Ovary (tissue), 9 donors: ENCODE measurements around the gene SIM1. TPM values are rescaled to one million over a fixed set of nuclear protein-coding genes. Genes with fewer than 3 reads are reported as not detected.

Experiments
- DNase-seq, 5 donors: peaks; one replicate each; pipeline ENCODE4 v3.0.0-alpha.2; 2019 to 2020
- H3K27ac ChIP-seq, 2 donors: fragments of 200-600 bp; one replicate each; pipeline versions ENCODE4 v1.5.1 to v1.8.0; 2019 to 2022
- H3K27me3 ChIP-seq: fragments of 200-600 bp; one replicate; pipeline ENCODE4 v1.8.0; 2022
- H3K36me3 ChIP-seq: fragments of 200-600 bp; sonication (generic); one replicate; pipeline ENCODE4 v1.5.1; 2019
- H3K4me1 ChIP-seq: one replicate; pipeline ENCODE4 v1.8.1; 2013; ENCODE audit warnings: mild to moderate bottlenecking, moderate library complexity; ENCODE audit not compliant: insufficient read depth
- H3K4me3 ChIP-seq: fragments of 200-600 bp; sonication (generic); one replicate; pipeline ENCODE4 v1.5.1; 2017
- H3K9me3 ChIP-seq, 2 donors: fragments of 200-600 bp in 1 of 2; sonication (generic) in 1 of 2; one replicate each; pipeline versions ENCODE4 v1.5.1 to v1.8.1; 2013 to 2019; ENCODE audit warnings: mild to moderate bottlenecking in 1 of 2, moderate library complexity in 1 of 2
- CTCF ChIP-seq, 3 donors: fragments of 450-650 bp in 2 of 3; fragments of 200-600 bp in 1 of 3; IDR thresholded peaks; one replicate each; pipeline versions ENCODE4 v1.5.1 to v1.8.0; 2016 to 2022; ENCODE audit warnings: antibody characterized with exemption in 3 of 3, mild to moderate bottlenecking in 1 of 3
- EP300 ChIP-seq: sonication (generic); formaldehyde crosslinking; IDR thresholded peaks from one replicate; pipeline ENCODE4 v1.6.1; 2017; ENCODE audit warnings: antibody characterized with exemption
- POLR2A ChIP-seq: fragments of 450-650 bp; IDR thresholded peaks from one replicate; pipeline ENCODE4 v1.6.1; 2017; ENCODE audit warnings: antibody characterized with exemption, mild to moderate bottlenecking, moderate library complexity
- WGBS, 3 donors: extraction: QIAGEN DNeasy Blood & Tissue Kit in 1 of 3; methylation state at CpG; one replicate each; pipeline versions ENCODE4 v1.1.5 to v1.1.7; 2013 to 2017; 5-methylcytosine and 5-hydroxymethylcytosine counted together
- intact Hi-C, 4 donors: fragments of 100-400 bp; cut with DNase I; formaldehyde crosslinking; loops; one replicate each; pipeline versions ENCODE4 v1.11.0 to v1.15.1; 2022 to 2023
- polyA plus RNA-seq, 2 donors: library from polyadenylated mRNA; stranded (reverse); fragments of 200-250 nt in 1 of 2; fragments of 350-450 nt in 1 of 2; fragmentation: Illumina TruSeq in 1 of 2; extraction: RNeasy Lipid Tissue Mini Kit (QIAGEN cat#74804) in 1 of 2; gene quantifications; one replicate each; pipeline ENCODE4 v1.2.3, GENCODE V29; 2013 to 2014
- total RNA-seq, 7 donors: library from RNA; depleted of rRNA in 2 of 7; stranded (reverse); fragments of >200 nt in 2 of 7; fragmentation: NEBNext Ultra II Directional in 3 of 7; extraction: Animal tissue kit (Norgen Biotek cat#: 25700) in 3 of 7; gene quantifications; one replicate each; pipeline versions ENCODE4 v1.1.0 to v1.2.4, GENCODE V29; 2016 to 2023
- donor health status: DM: no; HTN: no; CAD: no; lungs with moderate emphysema.
- donor health status: DM: no; HTN: no; CAD: no.
- donor health status: Bipolar disorder and iron deficiency.
- donor health status: DM: yes; HTN: yes; CAD: no.
- donor health status: DM: no; HTN: no; CAD: no.
- donor health status: DM: yes; HTN: yes; CAD: no.

SIM1 gene
- total and polyA plus RNA-seq, 9 donors, result 0.12 TPM; not detected in 8

- DNase-seq, result no peak
- Histone ChIP-seq H3K9me3 (peaks cover 0 to 19% of the 10 kb centered on the region in 2 donors), H3K4me1 (no peaks in the 10 kb centered on the region), H3K36me3 (no peaks in the 10 kb centered on the region), H3K4me3 (no peak overlapping the region), H3K27ac (no peak overlapping the region), H3K27me3 (no peaks in the 10 kb centered on the region)
- 7 to 11% (median 8%) methylated on average over 35 to 36 of the region's 36 CpGs for WGBS, 3 donors
- TF ChIP-seq CTCF (IDR thresholded peaks at IDR 0.05) (no peak), POLR2A (no peak)
- intact Hi-C loops, result no loop called here
Measured at GRCh38 chr6:100453701-100454521, 10.8 kb downstream of the SIM1 start.

GRCh38 chr6:100452998-100453397 lies 11.7 kb downstream of the SIM1 start:
- Histone ChIP-seq H3K27ac (no peak overlapping the region), H3K9me3 (peaks cover 0 to 20% of the 10 kb centered on the region in 2 donors), H3K4me1 (no peaks in the 10 kb centered on the region), H3K27me3 (no peaks in the 10 kb centered on the region), H3K36me3 (no peaks in the 10 kb centered on the region), H3K4me3 (no peak overlapping the region)
- TF ChIP-seq CTCF (IDR thresholded peaks at IDR 0.05) (no peak), EP300 (no peak), POLR2A (no peak)
- intact Hi-C loops, result no loop called here
- WGBS, 3 donors, result 20 to 32% (median 22%) methylated on average over 3 of the region's 3 CpGs
- no peak for DNase-seq

DNA sequence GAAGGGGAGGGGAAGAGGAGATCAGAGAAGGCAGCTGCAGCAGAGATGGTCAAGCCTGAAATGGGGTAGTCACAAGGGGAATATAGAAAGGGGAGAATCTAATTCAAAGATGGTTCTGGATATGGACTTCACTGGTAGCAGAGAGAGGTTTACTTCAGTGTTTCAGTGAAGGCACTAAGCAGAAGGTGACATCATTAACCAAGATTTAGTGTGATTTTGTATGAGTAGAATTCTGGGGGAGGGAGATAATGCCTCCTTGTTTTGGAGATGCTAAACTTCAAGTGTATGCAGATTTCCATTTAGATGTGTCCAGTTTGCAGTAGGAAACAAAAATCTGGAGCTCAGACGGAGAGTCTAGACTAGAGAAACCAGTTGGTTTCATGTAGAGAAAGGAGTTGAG lies 13.1 kb downstream of the SIM1 start:
- TF ChIP-seq EP300 (no peak), POLR2A (no peak), CTCF (IDR thresholded peaks at IDR 0.05) (no peak)
- Histone ChIP-seq H3K9me3 (peaks cover 0 to 16% of the 10 kb centered on the region in 2 donors), H3K27me3 (no peaks in the 10 kb centered on the region), H3K4me3 (no peak overlapping the region), H3K4me1 (no peaks in the 10 kb centered on the region), H3K27ac (no peak overlapping the region), H3K36me3 (no peaks in the 10 kb centered on the region)
- DNase-seq, result no peak
- WGBS, 3 donors, result 66 to 89% (median 75%) methylated on average over 1 of the region's 1 CpG
- intact Hi-C loops, result no loop called here

DNA sequence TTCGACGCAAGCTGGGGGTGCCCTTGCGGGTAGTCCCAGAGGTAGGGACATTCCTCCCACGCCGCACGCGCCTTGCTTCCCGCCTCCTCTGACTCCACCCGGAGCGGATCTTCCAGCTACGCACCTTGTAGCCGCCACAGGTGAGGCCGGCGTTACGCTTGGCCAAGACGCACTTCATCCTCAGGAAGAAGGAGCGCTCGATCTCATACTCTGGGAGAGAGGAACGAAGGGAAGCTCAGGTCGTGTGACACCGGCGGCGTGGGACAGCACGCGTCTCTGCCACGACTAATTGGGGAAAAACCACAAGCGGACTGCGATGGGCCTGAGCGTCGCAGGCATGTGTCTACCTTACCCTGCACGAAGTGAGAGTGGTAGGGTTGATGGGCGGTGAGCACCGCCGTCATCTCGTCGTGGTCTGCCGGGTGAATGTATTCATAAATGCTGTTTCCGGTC lies 15.5 kb downstream of the SIM1 start:
- DNase-seq, result no peak
- H3K27me3 ChIP-seq, result no peaks in the 10 kb centered on the region
- WGBS, 3 donors, result 9 to 26% (median 10%) methylated on average over 38 of the region's 38 CpGs
- no peak overlapping the region for H3K27ac ChIP-seq
- no peaks in the 10 kb centered on the region for H3K36me3 ChIP-seq
- intact Hi-C loops, result no loop called here
- TF ChIP-seq POLR2A (no peak), EP300 (no peak), CTCF (IDR thresholded peaks at IDR 0.05) (no peak)
- peaks cover 0 to 3% of the 10 kb centered on the region in 2 donors for H3K9me3 ChIP-seq
- no peak overlapping the region for H3K4me3 ChIP-seq
- H3K4me1 ChIP-seq, result no peaks in the 10 kb centered on the region
